GM10266 (cell line): ENCODE results near the gene MARS2.
"Not testable (repeated sequence)": the region's sequence is repeated elsewhere in the genome, so short reads cannot be mapped to it uniquely, and the experiment has no call there.

ENCODE experiments used
- DNase-seq: peaks from one replicate; pipeline ENCODE4 v3.0.0; 2012; ENCODE audit errors: extremely low spot score
- TF ChIP-seq, protein P1 (sequence below): IDR thresholded peaks from 2 replicates; pipeline ENCODE4 v1.5.1; 2012; ENCODE audit warnings: mild to moderate bottlenecking, low read depth; ENCODE audit not compliant: control insufficient read depth, insufficient read depth; ENCODE audit errors: missing control alignments

MARS2 gene

DNA sequence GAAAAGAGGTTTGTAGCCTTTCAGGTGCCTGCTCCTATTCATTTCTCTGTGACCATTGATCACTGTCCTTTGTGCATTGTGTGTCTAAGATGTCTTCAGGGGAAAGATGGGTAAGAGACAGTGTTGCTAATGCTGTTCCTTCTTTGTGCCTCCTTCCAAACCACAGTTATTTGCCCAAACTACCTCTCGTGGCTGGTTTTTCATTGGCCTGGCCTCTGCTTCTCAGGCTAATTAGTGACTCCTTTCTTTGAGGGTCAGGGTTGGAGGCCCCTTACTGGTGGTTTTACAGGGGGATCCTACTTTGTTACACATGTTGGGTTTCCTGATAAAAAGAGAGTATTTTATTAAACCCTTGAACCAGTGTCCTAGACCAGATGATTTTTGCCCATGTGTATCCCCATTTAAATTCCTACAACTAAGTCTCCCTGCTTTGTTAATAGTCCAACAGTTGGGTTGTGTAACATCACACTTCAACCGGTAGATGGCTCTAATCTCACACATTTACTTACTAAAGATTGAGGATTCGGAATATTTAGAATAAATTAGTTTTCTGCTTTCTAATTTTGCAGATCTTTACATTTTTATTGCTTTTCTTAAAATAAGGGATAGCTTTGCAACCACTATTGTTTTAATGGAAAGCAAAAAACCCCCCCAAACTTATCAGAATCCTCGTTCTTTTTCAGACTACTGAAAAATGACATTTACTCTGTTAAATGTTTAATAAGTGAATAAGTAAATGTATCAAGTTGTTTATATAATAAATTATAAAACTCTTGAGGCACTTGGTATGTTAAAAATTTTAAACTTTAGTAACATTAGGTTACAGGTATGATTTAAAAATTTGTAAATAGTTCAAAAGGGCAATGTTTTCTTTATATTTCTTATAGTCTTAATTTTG, 2.4 kb downstream of the MARS2 start:
- peak; percentile 30 for DNase-seq
- TF ChIP-seq, protein P1, sequence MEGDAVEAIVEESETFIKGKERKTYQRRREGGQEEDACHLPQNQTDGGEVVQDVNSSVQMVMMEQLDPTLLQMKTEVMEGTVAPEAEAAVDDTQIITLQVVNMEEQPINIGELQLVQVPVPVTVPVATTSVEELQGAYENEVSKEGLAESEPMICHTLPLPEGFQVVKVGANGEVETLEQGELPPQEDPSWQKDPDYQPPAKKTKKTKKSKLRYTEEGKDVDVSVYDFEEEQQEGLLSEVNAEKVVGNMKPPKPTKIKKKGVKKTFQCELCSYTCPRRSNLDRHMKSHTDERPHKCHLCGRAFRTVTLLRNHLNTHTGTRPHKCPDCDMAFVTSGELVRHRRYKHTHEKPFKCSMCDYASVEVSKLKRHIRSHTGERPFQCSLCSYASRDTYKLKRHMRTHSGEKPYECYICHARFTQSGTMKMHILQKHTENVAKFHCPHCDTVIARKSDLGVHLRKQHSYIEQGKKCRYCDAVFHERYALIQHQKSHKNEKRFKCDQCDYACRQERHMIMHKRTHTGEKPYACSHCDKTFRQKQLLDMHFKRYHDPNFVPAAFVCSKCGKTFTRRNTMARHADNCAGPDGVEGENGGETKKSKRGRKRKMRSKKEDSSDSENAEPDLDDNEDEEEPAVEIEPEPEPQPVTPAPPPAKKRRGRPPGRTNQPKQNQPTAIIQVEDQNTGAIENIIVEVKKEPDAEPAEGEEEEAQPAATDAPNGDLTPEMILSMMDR, result peak; percentile 64

DNA sequence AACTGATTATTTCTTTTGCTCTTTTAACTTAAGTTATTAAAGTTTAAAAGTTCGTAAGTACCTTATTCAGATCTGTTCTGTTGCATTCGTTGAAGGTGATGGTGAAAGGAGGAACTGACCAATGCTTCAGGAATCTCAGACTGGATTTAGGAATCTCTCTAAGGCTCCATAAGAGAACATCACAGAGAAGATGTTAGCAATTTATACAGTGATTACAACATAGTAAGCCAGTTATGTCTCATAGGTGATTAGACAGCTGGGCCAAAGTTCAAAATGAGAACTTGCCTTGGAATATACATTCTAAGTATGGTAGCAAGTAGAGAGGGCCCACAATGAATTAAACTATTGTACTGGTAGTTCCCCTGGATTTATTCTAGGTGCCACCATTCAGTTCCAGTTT, 3.2 kb downstream of the MARS2 start:
- DNase-seq, result no peak
- TF ChIP-seq, protein P1, result no peak

DNA sequence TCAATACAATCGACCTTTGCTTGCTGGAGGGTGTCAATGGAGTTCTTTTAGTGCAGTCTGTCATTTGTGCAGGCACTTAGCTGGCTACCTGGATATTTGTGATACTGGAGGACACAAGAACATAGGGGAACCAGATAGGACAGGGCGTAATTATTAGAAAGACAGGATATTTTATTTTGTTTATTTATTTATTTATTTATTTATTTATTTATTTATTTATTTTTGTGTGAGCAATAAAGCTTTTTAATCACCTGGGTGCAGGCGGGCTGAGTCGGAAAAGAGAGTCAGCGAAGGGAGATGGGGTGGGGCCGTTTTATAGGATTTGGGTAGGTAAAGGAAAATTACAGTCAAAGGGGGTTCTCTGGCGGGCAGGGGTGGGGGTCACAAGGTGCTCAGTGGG, 4.0 kb downstream of the MARS2 start:
- DNase-seq, result not testable (repeated sequence)

DNA sequence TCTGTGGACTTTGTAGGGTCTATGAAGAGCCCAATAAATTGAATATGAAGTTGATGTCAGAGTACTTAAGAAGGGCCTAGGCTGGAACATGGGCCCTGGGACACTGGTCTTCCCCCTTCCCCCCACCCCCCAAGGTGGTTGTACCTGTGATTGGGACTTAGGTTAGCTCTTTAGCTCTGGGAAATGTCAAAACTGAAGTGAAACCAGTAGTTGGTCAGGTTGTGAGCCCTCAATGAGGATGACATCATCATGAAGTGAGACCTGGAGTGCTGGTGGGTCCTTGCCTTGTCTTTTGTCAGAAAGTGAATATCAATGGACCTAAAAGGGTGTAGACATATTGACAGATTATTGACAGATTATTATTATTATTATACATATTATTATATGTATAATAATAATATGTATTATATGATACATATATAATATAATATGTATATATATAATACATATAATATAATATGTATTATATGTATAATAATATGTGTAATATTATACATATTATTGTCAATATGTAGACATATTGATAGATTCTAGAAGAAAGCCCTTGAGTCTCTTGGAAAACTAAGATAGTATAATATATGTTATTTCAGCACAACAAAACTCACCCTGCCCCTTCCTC, 5.4 kb downstream of the MARS2 start:
- TF ChIP-seq, protein P1, result no peak
- DNase-seq, result peak; percentile 69

GRCh38 chr2:197711578-197711977, 6.4 kb downstream of the MARS2 start:
- no peak for DNase-seq
- TF ChIP-seq, protein P1, result no peak

GRCh38 chr2:197713271-197713670, 8.1 kb downstream of the MARS2 start:
- no peak for DNase-seq
- TF ChIP-seq, protein P1, result no peak

DNA sequence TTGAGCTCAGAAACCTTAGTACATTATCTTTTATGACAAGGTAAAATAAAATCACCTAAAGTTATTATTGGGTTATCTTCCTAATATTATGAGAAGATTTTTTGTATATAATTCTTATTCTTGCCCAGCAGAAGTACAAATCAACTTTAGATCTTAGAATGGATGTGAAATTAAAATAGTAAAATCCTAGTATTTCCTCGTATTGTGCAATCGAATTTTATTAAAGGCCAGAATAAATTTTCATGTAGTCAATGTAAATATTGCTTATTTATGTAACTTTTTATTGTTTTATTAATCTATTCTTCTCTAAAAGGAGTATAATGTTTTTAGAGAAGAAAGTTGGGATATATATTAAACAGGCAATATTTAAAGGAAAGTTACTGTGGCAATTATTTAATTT, 12.7 kb downstream of the MARS2 start:
- DNase-seq, result no peak
- TF ChIP-seq, protein P1, result no peak
